Activated CD8-positive, alpha-beta T cell treated with anti-CD3 and anti-CD28 coated beads, Interleukin-2, amount 10 ng/mL, durations not matched to agents 7 days and 5 days (primary cell): Measurements from ENCODE around the gene PUS7. TPM values are rescaled to one million over a fixed set of nuclear protein-coding genes. Genes with fewer than 3 reads are reported as not detected.

Experiments
- ATAC-seq: fragments of 150-1000 bp; cut with Tn5 transposase; one replicate; pipeline ENCODE4 v1.10.0; 2021; ENCODE audit warnings: moderate library complexity
- CTCF ChIA-PET: fragments of 350-600 bp; sonication (Branson Sonifier 250); formaldehyde crosslinking; loops from one replicate; lab custom pipeline; 2021; ENCODE audit warnings: antibody characterized with exemption; lab: Charles Lee
- POLR2A ChIA-PET: fragments of 350-600 bp; sonication (Branson Sonifier 250); formaldehyde crosslinking; loops from one replicate; lab custom pipeline; 2021; ENCODE audit warnings: antibody characterized with exemption; lab: Charles Lee
- DNase-seq: peaks from one replicate; pipeline ENCODE4 v3.0.0-alpha.2; 2020
- H3K27ac Mint-ChIP-seq: one replicate; pipeline ENCODE4 v1.8.0; 2021; ENCODE audit warnings: mild to moderate bottlenecking, mixed read lengths
- H3K27me3 Mint-ChIP-seq: one replicate; pipeline ENCODE4 v1.8.0; 2021; ENCODE audit warnings: low read depth, mixed read lengths
- H3K36me3 Mint-ChIP-seq: one replicate; pipeline ENCODE4 v1.8.0; 2021; ENCODE audit warnings: low read depth, mixed read lengths
- H3K4me1 Mint-ChIP-seq: one replicate; pipeline ENCODE4 v1.8.0; 2021; ENCODE audit warnings: low read depth, mixed read lengths
- H3K4me3 Mint-ChIP-seq: one replicate; pipeline ENCODE4 v1.8.0; 2021; ENCODE audit warnings: mild to moderate bottlenecking, mixed read lengths
- H3K9me3 Mint-ChIP-seq: one replicate; pipeline ENCODE4 v1.8.0; 2022; ENCODE audit warnings: mixed read lengths; ENCODE audit not compliant: insufficient read depth
- total RNA-seq, 2 experiments: library from RNA; stranded (reverse); gene quantifications; one replicate each; pipeline ENCODE4 v1.2.3, GENCODE V29; 2021

Gene PUS7
- total RNA-seq, 2 experiments from 2014 or later: 12.9 to 15.0 TPM

DNA sequence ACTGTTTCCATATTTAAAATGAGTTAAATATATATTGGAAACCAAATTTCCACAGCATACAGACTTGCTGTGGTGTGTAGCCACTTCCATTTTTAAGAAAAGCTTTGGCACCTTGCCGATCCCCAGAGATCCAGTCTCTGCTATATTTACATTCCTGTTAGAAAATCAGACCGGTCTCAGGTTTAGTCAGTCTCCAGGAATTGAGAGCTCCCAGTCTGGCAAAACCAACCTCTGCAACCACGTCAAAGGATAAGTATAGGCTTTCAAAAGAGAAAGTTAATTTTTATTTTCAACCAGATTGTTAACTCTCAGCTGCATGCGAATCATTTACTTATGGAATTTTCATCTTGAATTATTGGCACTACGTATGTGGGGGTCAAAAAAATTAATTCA is 28.2 kb downstream of the PUS7 start:
- Mint-ChIP-seq H3K36me3 (peaks cover 4% of the 10 kb centered on the region), H3K27ac (no peak overlapping the region), H3K4me3 (no peak overlapping the region), H3K9me3 (no peaks in the 10 kb centered on the region), H3K27me3 (no peaks in the 10 kb centered on the region), H3K4me1 (no peaks in the 10 kb centered on the region)
- CTCF ChIA-PET: interaction anchor here (0.6 kb wide), 1 partner anchor 48 kb away, joined by 3 read pairs; no protein-coding TSS in a partner anchor
- ATAC-seq: no peak
- POLR2A ChIA-PET: interaction anchor here (0.6 kb wide), 1 partner anchor 95 kb away, joined by 3 read pairs; no protein-coding TSS in a partner anchor
- DNase-seq: no peak

DNA sequence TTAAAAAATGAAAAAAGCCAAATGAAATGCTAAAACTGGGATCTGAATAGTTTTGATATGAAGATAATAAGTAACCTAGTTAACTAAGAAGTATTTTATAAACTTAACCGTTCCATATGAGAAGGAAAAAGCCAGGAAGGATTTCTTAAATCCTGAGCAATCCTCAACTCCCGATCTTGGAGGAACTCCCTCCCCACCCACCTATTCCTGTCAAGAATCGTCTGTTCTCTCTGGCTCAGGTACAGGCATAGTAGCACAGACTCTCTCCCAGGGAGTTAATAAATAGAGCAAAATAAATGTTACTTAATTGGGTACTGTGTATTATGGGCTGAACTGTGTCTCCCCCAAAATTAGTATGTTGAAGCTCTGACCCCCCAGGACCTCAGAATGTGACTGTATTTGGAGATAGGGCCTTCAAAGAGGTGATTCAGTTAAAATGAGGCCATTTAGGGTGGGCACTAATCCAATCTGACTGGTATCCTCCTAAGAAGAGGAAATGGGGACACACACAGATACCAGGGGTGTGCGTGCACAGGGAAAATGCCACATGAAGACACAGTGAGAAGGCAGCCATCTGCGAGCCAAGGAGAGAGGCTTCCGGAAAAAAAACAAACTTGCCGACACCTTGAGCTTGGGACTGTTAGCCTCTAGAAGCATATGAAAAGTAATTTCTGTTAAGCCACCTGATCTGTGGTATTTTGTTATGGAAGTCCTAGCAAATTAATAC is 28.7 kb downstream of the PUS7 start:
- Mint-ChIP-seq H3K36me3 (peaks cover 2% of the 10 kb centered on the region), H3K27ac (no peak overlapping the region), H3K4me1 (no peaks in the 10 kb centered on the region), H3K9me3 (no peaks in the 10 kb centered on the region), H3K4me3 (no peak overlapping the region), H3K27me3 (no peaks in the 10 kb centered on the region)
- CTCF ChIA-PET: interaction anchor here (0.6 kb wide), 1 partner anchor 48 kb away, joined by 3 read pairs; no protein-coding TSS in a partner anchor
- POLR2A ChIA-PET: no interaction called here
- no peak for ATAC-seq
- no peak for DNase-seq

- H3K27ac Mint-ChIP-seq: peak overlapping the region; percentile 1
- ATAC-seq (no peak), DNase-seq (no peak)
- CTCF ChIA-PET: interaction anchor here (1.1 to 1.5 kb wide), 4 partner anchors 8 to 509 kb away, joined by 3 to 4 read pairs (median 4); no protein-coding TSS in a partner anchor
- H3K9me3 Mint-ChIP-seq: no peaks in the 10 kb centered on the region
- POLR2A ChIA-PET: interaction anchor here (0.6 kb wide), 1 partner anchor 145 kb away, joined by 3 read pairs; no protein-coding TSS in a partner anchor
- no peaks in the 10 kb centered on the region for H3K27me3 Mint-ChIP-seq
- H3K36me3 Mint-ChIP-seq: peaks cover 3% of the 10 kb centered on the region
- no peaks in the 10 kb centered on the region for H3K4me1 Mint-ChIP-seq
- no peak overlapping the region for H3K4me3 Mint-ChIP-seq
These were observed 32.7 kb downstream of the PUS7 start for GRCh38 chr7:105489409-105489808.

- POLR2A ChIA-PET: no interaction called here
- Mint-ChIP-seq H3K27me3 (no peaks in the 10 kb centered on the region), H3K9me3 (no peaks in the 10 kb centered on the region), H3K36me3 (peaks cover 3% of the 10 kb centered on the region), H3K4me3 (no peak overlapping the region), H3K4me1 (no peaks in the 10 kb centered on the region), H3K27ac (no peak overlapping the region)
- ATAC-seq: no peak
- peak; percentile 25 for DNase-seq
- CTCF ChIA-PET: interaction anchor here (0.7 to 1.5 kb wide), 7 partner anchors 10 to 507 kb away, joined by 3 to 4 read pairs (median 3); no protein-coding TSS in a partner anchor
These were observed 34.2 kb downstream of the PUS7 start for GRCh38 chr7:105487579-105488571.

DNA sequence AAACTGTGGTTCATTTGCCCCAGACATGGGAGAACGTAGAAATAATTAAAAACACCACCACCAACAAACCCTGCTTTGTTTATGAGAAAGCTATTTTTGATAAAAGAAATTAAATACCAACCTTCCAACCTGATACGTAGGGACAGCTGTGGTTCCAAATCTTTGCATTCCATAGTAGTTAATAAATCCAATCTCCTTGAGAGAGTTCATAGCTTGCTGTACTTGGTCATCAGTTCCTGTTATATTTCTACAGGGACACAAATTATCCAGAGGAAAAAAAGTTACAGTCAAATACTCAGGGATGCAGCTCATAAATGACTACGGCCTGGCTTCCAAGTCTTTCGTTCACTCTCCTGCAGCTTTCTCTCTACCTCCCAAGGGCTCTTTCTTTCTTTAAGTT is 41.1 kb downstream of the PUS7 start:
- no peak overlapping the region for H3K27ac Mint-ChIP-seq
- H3K9me3 Mint-ChIP-seq: no peaks in the 10 kb centered on the region
- ATAC-seq (no peak), DNase-seq (no peak)
- peaks cover 31% of the 10 kb centered on the region for H3K36me3 Mint-ChIP-seq
- peaks cover 4% of the 10 kb centered on the region for H3K4me1 Mint-ChIP-seq
- ChIA-PET CTCF (interaction anchor here (1.7 kb wide), 1 partner anchor 10 kb away, joined by 3 read pairs; no protein-coding TSS in a partner anchor), POLR2A (no interaction called here)
- H3K4me3 Mint-ChIP-seq: no peak overlapping the region
- H3K27me3 Mint-ChIP-seq: no peaks in the 10 kb centered on the region

- peaks cover 4% of the 10 kb centered on the region for H3K4me1 Mint-ChIP-seq
- CTCF ChIA-PET: no interaction called here
These were observed 43.5 kb downstream of the PUS7 start for GRCh38 chr7:105478606-105479005.

DNA sequence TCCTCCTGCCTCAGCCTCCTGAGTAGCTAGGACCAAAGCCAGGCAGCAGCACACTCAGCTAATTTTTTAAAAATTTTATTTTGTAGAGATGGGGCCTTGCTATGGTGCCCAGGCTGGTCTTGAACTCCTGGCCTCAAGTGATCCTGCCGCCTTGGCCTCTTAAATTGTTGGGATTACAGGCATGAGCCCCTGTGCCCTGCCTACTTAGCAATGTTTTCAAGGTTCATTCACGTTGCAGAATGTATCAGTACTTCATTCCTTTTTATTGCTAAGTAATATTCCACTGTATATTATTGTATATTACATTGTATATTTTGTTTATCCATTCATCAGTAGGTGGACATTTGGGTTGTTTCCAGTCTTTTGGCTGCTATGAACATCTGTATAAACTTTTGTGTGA is 44.2 kb downstream of the PUS7 start:
- ChIA-PET POLR2A (no interaction called here), CTCF (no interaction called here)
- Mint-ChIP-seq H3K4me3 (no peak overlapping the region), H3K36me3 (peaks cover 32% of the 10 kb centered on the region), H3K27me3 (no peaks in the 10 kb centered on the region), H3K27ac (no peak overlapping the region), H3K4me1 (peaks cover 4% of the 10 kb centered on the region), H3K9me3 (no peaks in the 10 kb centered on the region)
- DNase-seq (no peak), ATAC-seq (no peak)

More at GRCh38 chr7:105478606-105479005, 43.5 kb downstream of the PUS7 start:
- no peaks in the 10 kb centered on the region for H3K27me3 Mint-ChIP-seq
- no peak overlapping the region for H3K27ac Mint-ChIP-seq
- no peak for DNase-seq
- no peaks in the 10 kb centered on the region for H3K9me3 Mint-ChIP-seq
- no peak for ATAC-seq
- peaks cover 32% of the 10 kb centered on the region for H3K36me3 Mint-ChIP-seq
- POLR2A ChIA-PET: no interaction called here
- no peak overlapping the region for H3K4me3 Mint-ChIP-seq

- ChIA-PET POLR2A (no interaction called here), CTCF (no interaction called here)
- H3K4me1 Mint-ChIP-seq: peaks cover 4% of the 10 kb centered on the region
- H3K27ac Mint-ChIP-seq: no peak overlapping the region
- no peak for ATAC-seq
- H3K27me3 Mint-ChIP-seq: no peaks in the 10 kb centered on the region
- peaks cover 19% of the 10 kb centered on the region for H3K36me3 Mint-ChIP-seq
- no peak for DNase-seq
- no peaks in the 10 kb centered on the region for H3K9me3 Mint-ChIP-seq
- H3K4me3 Mint-ChIP-seq: no peak overlapping the region
These were observed 48.0 kb downstream of the PUS7 start for GRCh38 chr7:105474045-105474444.

DNA sequence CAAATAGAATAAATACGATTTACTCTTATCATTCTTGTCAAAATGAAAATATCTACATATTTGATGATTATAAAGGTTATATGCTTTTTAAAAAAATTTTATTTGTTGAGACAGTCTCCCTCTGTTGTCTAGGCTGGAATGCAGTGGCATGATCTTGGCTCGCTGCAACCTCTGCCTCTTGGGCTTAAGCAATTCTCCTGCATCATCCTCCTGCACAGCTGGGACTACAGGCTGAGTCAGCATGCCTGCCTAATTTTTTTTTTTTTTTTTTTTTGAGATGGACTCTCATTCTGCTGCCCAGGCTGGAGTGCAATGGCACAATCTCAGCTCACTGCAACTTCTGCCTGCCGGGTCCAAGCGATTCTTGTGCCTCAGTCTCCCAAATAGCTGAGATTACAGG is 48.9 kb downstream of the PUS7 start:
- ChIA-PET CTCF (no interaction called here), POLR2A (no interaction called here)
- H3K4me1 Mint-ChIP-seq: no peaks in the 10 kb centered on the region
- no peaks in the 10 kb centered on the region for H3K9me3 Mint-ChIP-seq
- peaks cover 16% of the 10 kb centered on the region for H3K36me3 Mint-ChIP-seq
- ATAC-seq (no peak), DNase-seq (no peak)
- H3K4me3 Mint-ChIP-seq: no peak overlapping the region
- no peaks in the 10 kb centered on the region for H3K27me3 Mint-ChIP-seq
- no peak overlapping the region for H3K27ac Mint-ChIP-seq

DNA sequence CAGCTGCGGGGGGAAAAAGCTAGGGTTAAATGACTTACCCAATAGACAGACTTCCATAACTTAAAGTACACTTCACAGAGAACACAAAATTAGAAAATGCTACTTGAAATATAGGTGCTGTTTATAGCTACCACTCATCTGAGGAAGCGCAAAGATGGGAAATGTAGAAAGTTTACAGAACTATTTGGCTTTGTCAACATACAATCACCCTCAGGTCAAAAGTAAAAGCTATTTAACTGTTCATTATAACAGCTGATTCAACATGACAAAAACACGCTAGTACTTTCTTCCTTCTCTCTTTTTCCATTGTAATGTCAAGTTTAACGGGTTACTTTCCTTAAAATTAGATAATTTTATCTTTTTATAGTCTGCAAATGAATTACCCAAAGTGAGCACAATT is 51.2 kb downstream of the PUS7 start:
- DNase-seq (no peak), ATAC-seq (no peak)

GRCh38 chr7:105470090-105470489 is 52.0 kb downstream of the PUS7 start:
- Mint-ChIP-seq H3K9me3 (no peaks in the 10 kb centered on the region), H3K4me3 (no peak overlapping the region), H3K27ac (no peak overlapping the region), H3K4me1 (no peaks in the 10 kb centered on the region), H3K27me3 (no peaks in the 10 kb centered on the region), H3K36me3 (peaks cover 6% of the 10 kb centered on the region)
- ChIA-PET CTCF (no interaction called here), POLR2A (no interaction called here)
- ATAC-seq: no peak
- no peak for DNase-seq

More for the DNA sequence above, 51.2 kb downstream of the PUS7 start:
- POLR2A ChIA-PET: no interaction called here
- no peak overlapping the region for H3K4me3 Mint-ChIP-seq
- H3K4me1 Mint-ChIP-seq: no peaks in the 10 kb centered on the region
- peaks cover 9% of the 10 kb centered on the region for H3K36me3 Mint-ChIP-seq
- H3K27ac Mint-ChIP-seq: no peak overlapping the region
- CTCF ChIA-PET: interaction anchor here (0.9 to 1.2 kb wide), 3 partner anchors 10 to 118 kb away, joined by 3 read pairs; no protein-coding TSS in a partner anchor
- no peaks in the 10 kb centered on the region for H3K9me3 Mint-ChIP-seq
- no peaks in the 10 kb centered on the region for H3K27me3 Mint-ChIP-seq
